Peyer's patch (tissue), 4 donors: ENCODE results near the gene SLF2.

ENCODE experiments used
- CTCF ChIP-seq, 6 experiments: fragments of 450-650 bp in 4 of 6; fragments of 200-600 bp in 2 of 6; sonication (generic) in 1 of 6; IDR thresholded peaks; one replicate each; pipeline ENCODE4 v1.5.1; 2017 to 2019; ENCODE audit warnings: antibody characterized with exemption in 6 of 6, mild to moderate bottlenecking in 3 of 6, moderate library complexity in 1 of 6
- POLR2A ChIP-seq, 2 donors: fragments of 450-650 bp; IDR thresholded peaks; one replicate each; pipeline ENCODE4 v1.5.1; 2017; ENCODE audit warnings: antibody characterized with exemption in 2 of 2, mild to moderate bottlenecking in 2 of 2, moderate library complexity in 2 of 2

- TF ChIP-seq POLR2A (IDR thresholded peaks at IDR 0.05) (no peak), CTCF (IDR thresholded peaks at IDR 0.05) (no peak)
These were observed 26.2 kb upstream of the SLF2 start for GRCh38 chr10:100886521-100886920.
